GM06990 (cell line): ENCODE measurements around the gene PRR14.

Experiments used
- DNase-seq: peaks from one replicate; pipeline ENCODE4 v3.0.0-alpha.2; 2011; ENCODE audit not compliant: insufficient read length; ENCODE audit errors: extremely low read depth
- H3K27me3 ChIP-seq: replicated peaks from 2 replicates; pipeline ENCODE4 v1.6.0; 2011; ENCODE audit warnings: low read length; ENCODE audit not compliant: control insufficient read depth, insufficient read depth
- H3K36me3 ChIP-seq: 2 replicates; pipeline ENCODE4 v1.5.1; 2011; ENCODE audit warnings: low read length; ENCODE audit not compliant: control insufficient read depth, insufficient read depth
- H3K4me3 ChIP-seq: replicated peaks from 2 replicates; pipeline ENCODE4 v1.5.1; 2011; ENCODE audit warnings: low read depth, mild to moderate bottlenecking, control low read depth, low read length
- TF ChIP-seq, protein P1 (sequence below): IDR thresholded peaks from 2 replicates; pipeline ENCODE4 v1.5.1; 2011; ENCODE audit warnings: low read length, control low read depth, mild to moderate bottlenecking, inconsistent platforms; ENCODE audit not compliant: insufficient read depth, poor library complexity, severe bottlenecking

Gene PRR14

DNA sequence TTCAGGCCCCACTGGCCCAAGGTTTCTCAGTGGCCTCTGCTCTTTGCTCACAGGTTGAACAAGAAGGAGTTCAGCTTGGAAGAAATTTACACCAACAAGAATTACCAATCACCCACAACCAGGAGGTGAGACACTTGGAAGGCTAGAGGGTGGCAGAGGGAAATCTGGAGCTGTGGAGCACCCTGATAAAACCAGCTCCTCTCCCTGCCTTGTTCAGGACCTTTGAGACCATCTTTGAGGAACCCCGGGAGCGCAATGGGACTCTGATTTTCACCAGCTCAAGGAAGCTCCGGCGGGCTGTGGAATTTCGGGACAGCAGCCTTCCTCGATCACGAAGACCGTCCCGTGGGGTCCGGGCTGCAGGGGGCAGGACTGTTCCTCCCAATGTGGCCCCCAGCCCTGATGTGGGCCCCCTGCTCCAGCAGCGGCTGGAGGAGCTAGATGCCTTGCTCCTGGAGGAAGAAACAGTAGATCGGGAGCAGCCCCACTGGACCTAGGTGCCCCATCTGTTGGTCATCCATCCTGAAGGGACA, 5.1 kb downstream of the PRR14 start:
- TF ChIP-seq, protein P1, sequence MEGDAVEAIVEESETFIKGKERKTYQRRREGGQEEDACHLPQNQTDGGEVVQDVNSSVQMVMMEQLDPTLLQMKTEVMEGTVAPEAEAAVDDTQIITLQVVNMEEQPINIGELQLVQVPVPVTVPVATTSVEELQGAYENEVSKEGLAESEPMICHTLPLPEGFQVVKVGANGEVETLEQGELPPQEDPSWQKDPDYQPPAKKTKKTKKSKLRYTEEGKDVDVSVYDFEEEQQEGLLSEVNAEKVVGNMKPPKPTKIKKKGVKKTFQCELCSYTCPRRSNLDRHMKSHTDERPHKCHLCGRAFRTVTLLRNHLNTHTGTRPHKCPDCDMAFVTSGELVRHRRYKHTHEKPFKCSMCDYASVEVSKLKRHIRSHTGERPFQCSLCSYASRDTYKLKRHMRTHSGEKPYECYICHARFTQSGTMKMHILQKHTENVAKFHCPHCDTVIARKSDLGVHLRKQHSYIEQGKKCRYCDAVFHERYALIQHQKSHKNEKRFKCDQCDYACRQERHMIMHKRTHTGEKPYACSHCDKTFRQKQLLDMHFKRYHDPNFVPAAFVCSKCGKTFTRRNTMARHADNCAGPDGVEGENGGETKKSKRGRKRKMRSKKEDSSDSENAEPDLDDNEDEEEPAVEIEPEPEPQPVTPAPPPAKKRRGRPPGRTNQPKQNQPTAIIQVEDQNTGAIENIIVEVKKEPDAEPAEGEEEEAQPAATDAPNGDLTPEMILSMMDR: no peak
- no peak for DNase-seq
- no peak overlapping the region for H3K4me3 ChIP-seq
- no peaks in the 10 kb centered on the region for H3K27me3 ChIP-seq
- H3K36me3 ChIP-seq: peaks cover 24% of the 10 kb centered on the region

DNA sequence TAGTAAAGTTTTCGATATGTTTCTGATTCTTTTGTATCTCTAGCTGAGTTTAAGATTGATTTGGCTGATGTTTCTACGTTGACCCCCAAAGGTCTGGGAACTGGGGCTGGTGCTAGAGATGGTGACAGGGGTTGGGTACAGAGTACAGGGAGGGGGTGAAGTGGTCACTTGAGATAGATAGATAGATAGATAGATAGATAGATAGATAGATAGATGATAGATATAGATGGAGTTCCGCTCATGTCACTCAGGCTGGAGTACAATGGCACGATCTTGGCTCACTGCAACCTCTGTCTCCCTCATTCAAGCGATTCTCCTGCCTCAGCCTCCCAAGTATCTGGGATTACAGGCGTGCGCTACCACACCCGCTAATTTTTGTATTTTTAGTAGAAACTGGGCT, 5.6 kb downstream of the PRR14 start:
- H3K36me3 ChIP-seq: peaks cover 28% of the 10 kb centered on the region

DNA sequence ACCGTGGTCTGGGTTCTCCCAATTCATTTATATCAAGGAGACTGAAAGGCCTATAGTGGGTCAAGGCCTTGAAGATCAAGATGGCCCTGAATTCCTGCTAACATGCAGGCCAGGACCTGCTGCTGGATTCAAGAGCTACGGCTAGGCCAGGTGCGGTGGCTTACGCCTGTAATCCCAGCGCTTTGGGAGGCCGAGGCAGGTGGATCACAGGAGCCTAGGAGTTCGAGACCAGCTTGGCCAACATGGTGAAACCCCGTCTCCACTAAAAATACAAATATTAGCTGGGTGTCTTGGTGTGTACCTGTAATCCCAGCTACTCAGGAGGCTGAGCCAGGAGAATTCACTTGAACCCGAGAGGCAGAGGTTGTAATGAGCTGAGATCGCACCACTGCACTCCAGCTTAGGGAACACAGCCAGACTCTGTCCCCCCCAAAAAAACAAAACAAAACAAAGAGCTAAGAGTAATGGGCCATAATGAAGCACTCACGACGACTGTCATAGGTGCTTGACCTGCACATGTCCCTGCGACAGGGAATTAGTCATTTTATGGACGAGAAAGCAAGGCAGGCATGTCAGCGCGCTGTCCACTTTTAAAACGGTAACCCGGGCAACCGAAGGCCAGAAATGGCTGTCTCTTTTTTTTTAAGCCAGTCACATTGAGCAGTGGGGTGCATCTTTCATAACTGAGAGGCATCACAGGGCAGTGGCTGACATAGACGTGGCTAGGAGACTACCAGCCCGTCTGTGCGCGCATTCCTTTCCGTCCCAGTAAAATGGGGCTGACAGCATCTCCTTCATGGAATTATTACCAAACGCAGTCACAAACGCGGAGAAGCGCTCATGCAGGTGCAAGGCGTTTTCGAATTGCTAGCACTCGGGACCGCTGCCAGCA, 6.5 kb downstream of the PRR14 start:
- Histone ChIP-seq H3K4me3 (peak overlapping the region; percentile 53), H3K27me3 (no peaks in the 10 kb centered on the region), H3K36me3 (peaks cover 30% of the 10 kb centered on the region)
- TF ChIP-seq, protein P1: no peak
- no peak for DNase-seq

More for the DNA sequence above, 5.6 kb downstream of the PRR14 start:
- Histone ChIP-seq H3K27me3 (no peaks in the 10 kb centered on the region), H3K4me3 (no peak overlapping the region)
- TF ChIP-seq, protein P1: no peak
- no peak for DNase-seq

DNA sequence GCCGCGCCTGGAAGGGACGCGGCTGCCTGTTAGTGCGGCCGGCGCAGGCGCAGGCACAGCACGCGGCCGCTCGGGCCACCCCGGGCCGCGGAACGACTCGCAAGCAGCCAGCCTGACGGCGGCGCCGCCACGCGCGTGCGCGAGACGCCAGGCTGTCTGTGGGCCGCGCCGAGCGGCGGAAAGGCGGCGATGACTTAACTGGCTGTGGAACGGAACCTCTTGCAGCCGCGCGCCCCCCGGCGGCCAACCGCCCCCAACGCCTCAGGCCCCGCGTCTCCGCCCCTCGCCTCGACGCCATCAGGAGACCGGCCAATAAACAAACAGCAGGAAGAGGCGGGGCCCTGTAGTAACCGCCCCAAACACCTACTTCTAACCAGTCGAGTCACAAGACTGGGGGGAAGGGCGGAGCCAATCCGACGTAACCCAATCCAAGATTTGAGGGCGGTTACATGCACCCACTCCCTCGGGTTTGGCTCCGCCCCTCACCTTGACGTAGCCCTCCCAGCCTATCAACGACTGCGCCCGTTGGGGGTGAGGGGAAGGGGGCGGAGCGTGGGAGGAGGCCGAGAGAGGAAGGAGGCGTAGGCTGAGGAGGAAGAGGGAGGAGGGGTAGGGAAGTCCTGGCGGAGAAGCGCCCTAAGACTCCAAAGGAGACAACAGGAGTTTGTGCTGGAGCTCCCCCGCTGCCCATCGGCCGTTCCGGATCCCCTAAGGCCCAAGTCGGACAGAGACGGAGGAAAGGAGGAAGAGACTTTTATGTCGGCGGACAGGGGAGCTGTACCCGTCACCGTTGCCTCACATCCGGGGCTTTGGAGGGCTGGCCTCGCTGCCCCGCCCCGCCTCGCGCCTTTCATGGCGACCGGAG, 7.3 kb downstream of the PRR14 start, which contains the start of gene FBRS:
TSS of gene FBRS (plus strand) at position 566 of the 865 bp plus-strand sequence. CDS start 1,088 bp downstream, outside the sequence.
- TF ChIP-seq, protein P1: peak; percentile 76
- Histone ChIP-seq H3K36me3 (peaks cover 33% of the 10 kb centered on the region), H3K4me3 (peak within 1 kb of the TSS; percentile 77), H3K27me3 (no peaks in the 10 kb centered on the region)
- peak; percentile 100 for DNase-seq

DNA sequence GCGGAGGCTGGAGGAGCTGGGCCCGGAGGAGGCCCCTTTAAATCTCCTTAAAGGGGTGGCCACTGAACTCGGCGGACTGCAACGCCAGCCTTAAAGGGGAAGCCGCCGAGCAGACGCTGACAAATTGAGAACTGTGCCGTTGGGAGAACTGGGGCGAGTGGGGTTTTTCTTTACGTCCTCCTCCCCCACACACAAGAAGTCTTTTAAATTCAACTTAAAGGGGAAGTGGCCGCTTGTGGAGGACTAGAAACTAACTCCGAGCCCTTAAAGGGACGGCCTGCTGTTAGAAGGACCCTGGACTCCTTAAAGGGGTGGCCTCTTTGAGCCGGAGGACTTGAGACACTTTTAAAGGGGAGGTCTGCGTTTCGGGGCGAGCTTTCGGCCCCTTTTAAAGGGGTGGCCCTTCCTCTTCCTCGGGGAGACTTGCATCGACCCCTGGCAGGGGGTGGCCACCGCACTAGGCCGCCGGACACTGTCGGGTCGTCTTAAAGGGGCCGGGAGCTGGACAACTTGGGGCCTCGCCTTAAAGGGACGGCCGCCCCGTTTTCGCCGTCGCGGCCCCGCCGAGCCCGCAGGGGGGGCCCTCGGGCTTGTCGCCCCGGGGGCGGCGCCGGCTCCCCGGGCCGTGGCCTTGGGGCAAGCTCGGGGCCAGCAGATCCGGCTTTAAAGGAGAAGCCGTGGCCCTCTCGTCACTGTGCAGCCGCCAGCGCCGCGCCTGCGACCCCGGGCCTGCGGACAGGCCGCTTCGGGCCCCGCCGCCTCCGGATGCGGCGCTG, 8.2 kb downstream of the PRR14 start:
- H3K27me3 ChIP-seq: no peaks in the 10 kb centered on the region
- DNase-seq: peak; percentile 86
- peak overlapping the region; percentile 77 for H3K4me3 ChIP-seq
- TF ChIP-seq, protein P1: no peak
- peaks cover 34% of the 10 kb centered on the region for H3K36me3 ChIP-seq
